Adipocyte (in vitro differentiated cells): ENCODE results near the gene IFI6.

Experiments used
- DNase-seq: peaks from one replicate; pipeline ENCODE4 v3.0.0-alpha.2; 2015; ENCODE audit warnings: low read depth
- H3K27me3 ChIP-seq: replicated peaks from 2 replicates; pipeline ENCODE4 v1.7.0; 2013; ENCODE audit warnings: mild to moderate bottlenecking, low read length, moderate library complexity; ENCODE audit not compliant: control insufficient read depth, insufficient read depth
- H3K36me3 ChIP-seq: 2 replicates; pipeline ENCODE4 v1.7.0; 2013; ENCODE audit warnings: low read length, mild to moderate bottlenecking, moderate library complexity; ENCODE audit not compliant: control insufficient read depth, insufficient read depth, severe bottlenecking
- H3K4me1 ChIP-seq: 2 replicates; pipeline ENCODE4 v1.7.0; 2013; ENCODE audit warnings: mild to moderate bottlenecking, low read length, moderate library complexity; ENCODE audit not compliant: control insufficient read depth, insufficient read depth
- H3K4me3 ChIP-seq: 2 replicates; pipeline ENCODE4 v1.7.0; 2013; ENCODE audit warnings: mild to moderate bottlenecking, low read length, moderate library complexity
- H3K9ac ChIP-seq: 2 replicates; pipeline ENCODE4 v1.7.0; 2013; ENCODE audit warnings: mild to moderate bottlenecking, low read length, moderate library complexity
- H3K9me3 ChIP-seq: 2 replicates; pipeline ENCODE4 v1.7.0; 2013; ENCODE audit warnings: mild to moderate bottlenecking, low read length, moderate library complexity; ENCODE audit not compliant: control insufficient read depth

The IFI6 gene

DNA sequence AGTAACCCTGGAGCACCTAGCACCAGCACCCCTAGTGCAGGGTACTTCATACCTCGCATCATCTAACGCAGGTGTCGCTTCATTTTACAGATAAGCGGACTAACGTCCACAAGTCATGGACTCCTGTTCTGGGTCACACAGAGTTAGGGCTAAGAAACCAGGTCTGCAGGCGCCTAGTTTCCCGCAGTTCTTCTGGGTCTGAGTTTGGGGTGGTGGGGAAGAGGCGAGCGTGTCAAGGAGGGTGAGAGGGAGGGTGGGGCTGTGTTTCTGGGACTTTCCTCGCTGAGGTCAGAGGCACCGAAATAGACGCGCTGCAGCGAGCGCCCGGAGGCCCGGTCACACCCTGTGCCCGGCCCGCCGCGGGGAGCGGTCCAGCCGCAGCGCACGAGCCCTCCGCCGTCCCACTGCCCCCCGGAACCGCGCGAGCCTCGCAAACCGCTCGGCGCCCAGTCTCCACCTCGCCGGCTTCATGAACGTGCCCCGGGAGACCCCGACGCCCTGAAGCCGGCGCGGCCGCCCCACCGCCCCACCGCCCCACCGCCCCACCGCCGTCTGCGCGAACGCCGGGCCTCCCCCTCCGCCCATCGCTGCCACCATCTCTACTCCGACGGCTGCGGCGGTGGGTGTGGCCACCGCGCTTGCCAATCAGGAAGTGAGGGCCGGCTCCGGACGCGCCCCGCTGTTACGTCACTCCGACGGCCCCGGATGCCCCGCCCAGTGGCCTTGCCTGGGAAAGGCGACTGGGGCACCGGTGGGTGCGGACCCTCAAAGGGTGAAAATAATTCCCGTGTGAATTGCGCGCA, 12.3 kb downstream of the IFI6 start:
- no peaks in the 10 kb centered on the region for H3K27me3 ChIP-seq
- H3K9ac ChIP-seq, result peak overlapping the region; percentile 84
- H3K4me3 ChIP-seq, result peak overlapping the region; percentile 71
- H3K9me3 ChIP-seq, result no peaks in the 10 kb centered on the region
- H3K4me1 ChIP-seq, result peaks cover 51% of the 10 kb centered on the region
- no peaks in the 10 kb centered on the region for H3K36me3 ChIP-seq
- DNase-seq, result peak; percentile 96

DNA sequence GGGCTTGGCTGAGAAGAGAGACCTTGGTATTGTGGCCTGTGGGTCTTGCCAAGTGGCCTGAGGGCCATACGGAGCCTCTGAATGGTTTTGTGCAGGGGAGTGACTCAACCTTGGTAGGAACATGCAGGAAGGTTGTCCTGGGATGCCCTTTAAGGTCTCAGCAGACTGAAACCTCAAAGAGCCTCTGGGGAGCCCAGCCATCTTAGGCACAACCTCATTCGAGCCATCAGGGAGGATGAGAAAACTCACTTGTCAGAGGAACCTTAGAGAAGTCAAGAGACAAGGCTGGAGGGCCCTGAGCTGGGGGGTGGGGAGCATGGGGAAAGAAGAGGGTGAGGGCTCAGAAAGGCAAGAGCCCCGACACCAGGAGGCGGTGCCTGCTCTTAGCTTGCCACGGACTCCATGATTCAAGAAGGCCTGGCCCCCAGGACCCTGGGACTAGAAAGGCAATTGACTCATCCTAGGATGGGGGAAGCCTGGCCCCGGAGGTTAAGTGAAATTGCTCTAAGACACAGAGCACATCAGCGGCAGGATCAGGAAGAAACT, 13.0 kb downstream of the IFI6 start:
- peak; percentile 66 for DNase-seq
- H3K4me3 ChIP-seq, result peak overlapping the region; percentile 71

DNA sequence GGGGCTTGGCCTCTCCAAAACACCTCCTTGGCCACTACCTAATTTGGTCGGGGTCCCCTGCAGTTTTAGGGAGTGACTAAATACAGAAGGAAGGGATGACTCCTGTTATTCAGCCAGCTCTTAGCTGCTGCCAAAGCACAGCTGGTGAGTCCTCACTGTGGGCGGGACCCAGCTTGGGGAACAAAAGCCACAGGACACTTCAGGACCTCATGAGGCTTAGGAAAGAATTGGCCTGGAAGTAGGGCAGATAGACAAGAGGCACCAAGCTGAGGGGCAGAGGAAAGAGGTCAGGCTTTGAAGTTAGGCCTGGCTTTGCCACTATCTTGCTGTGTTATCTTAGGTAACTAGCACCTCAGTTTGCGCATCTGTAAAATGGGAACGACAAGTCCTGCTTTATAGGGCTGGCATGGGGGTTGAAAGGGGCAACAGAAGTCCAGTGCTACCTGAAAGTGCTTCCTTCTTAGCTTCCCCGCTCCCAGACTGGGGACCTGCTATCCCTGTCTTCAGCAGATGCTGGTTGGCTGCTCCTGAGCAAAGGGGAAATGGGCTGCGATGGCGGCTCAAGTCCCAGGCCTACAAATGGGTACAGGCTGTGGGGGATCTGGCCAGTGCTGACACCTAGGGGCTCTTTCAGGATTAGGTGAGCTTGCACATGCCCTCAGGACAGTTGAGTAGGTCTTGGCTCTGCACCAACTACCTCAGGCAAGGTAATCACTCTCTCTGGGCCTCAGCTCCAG, 15.7 kb downstream of the IFI6 start:
- Histone ChIP-seq H3K9me3 (no peaks in the 10 kb centered on the region), H3K4me3 (peak overlapping the region; percentile 2), H3K4me1 (peaks cover 46% of the 10 kb centered on the region), H3K9ac (peak overlapping the region; percentile 52), H3K27me3 (no peaks in the 10 kb centered on the region), H3K36me3 (no peaks in the 10 kb centered on the region)
- DNase-seq, result peak; percentile 52

More for the DNA sequence above, 13.0 kb downstream of the IFI6 start:
- H3K27me3 ChIP-seq, result no peaks in the 10 kb centered on the region
- H3K9ac ChIP-seq, result peak overlapping the region; percentile 84
- H3K36me3 ChIP-seq, result no peaks in the 10 kb centered on the region
- no peaks in the 10 kb centered on the region for H3K9me3 ChIP-seq
- peaks cover 47% of the 10 kb centered on the region for H3K4me1 ChIP-seq

DNA sequence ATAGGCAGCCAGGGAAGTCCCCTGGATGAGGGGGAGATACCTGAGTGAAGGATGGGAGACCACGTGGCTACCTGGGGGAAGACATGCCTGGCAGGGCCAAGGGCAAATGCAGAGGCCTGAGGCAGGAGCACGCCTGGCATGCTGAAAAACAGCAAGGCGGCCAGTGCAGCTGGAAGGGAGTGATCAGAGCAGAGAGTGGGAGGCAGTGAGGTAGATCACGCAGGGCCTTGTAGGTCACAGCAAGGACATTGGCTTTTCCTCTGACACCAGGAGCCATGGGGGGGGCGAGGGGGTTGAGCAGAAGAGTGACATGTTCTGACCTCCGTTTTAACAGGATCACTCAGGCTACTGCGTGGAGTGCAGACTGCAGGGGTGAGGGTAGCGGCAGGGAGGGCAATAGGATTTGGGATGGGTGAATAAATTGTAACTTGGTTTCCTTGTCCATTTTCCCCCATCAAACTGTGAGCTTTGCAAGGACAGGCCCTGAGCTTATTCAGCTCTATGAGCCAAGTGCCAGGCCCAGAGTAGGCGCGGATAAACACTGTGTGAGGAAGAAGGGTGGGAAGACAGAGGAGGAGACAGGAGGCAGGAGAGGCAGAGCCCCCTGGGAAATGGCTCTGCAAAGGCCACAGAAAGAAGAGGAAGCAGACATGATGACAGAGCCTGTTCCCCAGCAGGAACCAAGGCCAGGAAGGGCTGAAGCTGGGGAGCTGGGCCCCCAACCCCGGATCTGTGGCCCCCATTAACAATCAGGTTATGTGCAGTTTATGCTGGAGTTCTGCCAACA, 16.6 kb downstream of the IFI6 start:
- H3K27me3 ChIP-seq, result no peaks in the 10 kb centered on the region
- H3K9ac ChIP-seq, result peak overlapping the region; percentile 52
- no peaks in the 10 kb centered on the region for H3K9me3 ChIP-seq
- no peak for DNase-seq
- H3K36me3 ChIP-seq, result no peaks in the 10 kb centered on the region
- H3K4me3 ChIP-seq, result no peak overlapping the region
- H3K4me1 ChIP-seq, result peaks cover 52% of the 10 kb centered on the region

- H3K9me3 ChIP-seq, result no peaks in the 10 kb centered on the region
- peaks cover 44% of the 10 kb centered on the region for H3K4me1 ChIP-seq
- no peaks in the 10 kb centered on the region for H3K36me3 ChIP-seq
- peak overlapping the region; percentile 4 for H3K9ac ChIP-seq
- no peak overlapping the region for H3K4me3 ChIP-seq
- H3K27me3 ChIP-seq, result no peaks in the 10 kb centered on the region
- DNase-seq, result no peak
Observed at GRCh38 chr1:27652111-27652864, 19.7 kb downstream of the IFI6 start.

DNA sequence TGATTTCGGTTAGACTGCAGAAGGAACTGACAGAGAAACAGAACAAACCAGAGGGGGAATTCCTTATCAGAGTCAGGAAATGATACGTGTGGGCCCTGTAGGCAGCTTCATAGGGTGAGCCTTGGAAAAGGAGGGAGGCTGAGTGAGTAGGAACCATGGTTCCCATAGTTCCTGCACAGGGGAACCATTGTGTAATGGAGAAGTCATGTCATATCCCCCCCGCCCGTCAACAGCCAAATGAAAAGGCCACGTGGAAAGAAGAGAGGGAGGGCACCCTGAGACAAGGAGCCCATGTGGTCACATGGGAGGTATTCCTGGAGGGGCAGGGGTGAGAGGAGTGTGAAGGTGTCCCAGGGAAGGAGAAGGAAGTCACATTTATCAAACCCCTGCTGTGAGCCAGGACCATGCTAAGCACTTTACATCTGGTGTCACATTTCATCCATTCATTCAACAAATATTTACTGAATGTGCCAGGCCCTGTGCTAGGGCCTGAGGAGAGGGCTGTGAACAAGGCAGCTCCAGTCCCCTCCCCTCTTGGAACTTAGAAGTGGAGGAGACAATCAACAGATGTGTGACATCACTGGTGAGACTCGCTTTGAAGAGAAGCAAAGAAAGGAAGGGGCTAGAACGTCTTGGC, 21.3 kb downstream of the IFI6 start:
- no peaks in the 10 kb centered on the region for H3K9me3 ChIP-seq
- no peaks in the 10 kb centered on the region for H3K36me3 ChIP-seq
- peaks cover 32% of the 10 kb centered on the region for H3K4me1 ChIP-seq
- peak overlapping the region; percentile 39 for H3K9ac ChIP-seq
- H3K4me3 ChIP-seq, result no peak overlapping the region
- DNase-seq, result peak; percentile 63
- H3K27me3 ChIP-seq, result no peaks in the 10 kb centered on the region

GRCh38 chr1:27650171-27650538, 21.8 kb downstream of the IFI6 start:
- DNase-seq, result no peak
- H3K9ac ChIP-seq, result peak overlapping the region; percentile 39
- H3K36me3 ChIP-seq, result no peaks in the 10 kb centered on the region
- no peak overlapping the region for H3K4me3 ChIP-seq
- H3K4me1 ChIP-seq, result peaks cover 27% of the 10 kb centered on the region
- H3K9me3 ChIP-seq, result no peaks in the 10 kb centered on the region
- H3K27me3 ChIP-seq, result no peaks in the 10 kb centered on the region

DNA sequence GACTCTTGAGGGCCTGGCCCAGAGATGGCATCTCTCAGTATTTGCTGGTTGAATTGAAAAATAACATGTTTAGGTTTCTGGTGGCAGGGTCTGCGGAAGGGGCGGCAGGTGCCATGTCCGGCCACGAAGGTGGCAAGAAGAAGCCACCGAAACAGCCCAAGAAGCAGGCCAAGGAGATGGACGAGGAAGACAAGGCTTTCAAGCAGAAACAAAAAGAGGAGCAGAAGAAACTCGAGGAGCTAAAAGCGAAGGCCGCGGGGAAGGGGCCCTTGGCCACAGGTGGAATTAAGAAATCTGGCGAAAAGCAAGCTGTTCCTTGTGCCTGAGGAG, 22.7 kb downstream of the IFI6 start:
- no peaks in the 10 kb centered on the region for H3K9me3 ChIP-seq
- H3K27me3 ChIP-seq, result no peaks in the 10 kb centered on the region
- H3K36me3 ChIP-seq, result no peaks in the 10 kb centered on the region
- DNase-seq, result no peak
- no peak overlapping the region for H3K4me3 ChIP-seq
- H3K4me1 ChIP-seq, result peaks cover 24% of the 10 kb centered on the region
- no peak overlapping the region for H3K9ac ChIP-seq

DNA sequence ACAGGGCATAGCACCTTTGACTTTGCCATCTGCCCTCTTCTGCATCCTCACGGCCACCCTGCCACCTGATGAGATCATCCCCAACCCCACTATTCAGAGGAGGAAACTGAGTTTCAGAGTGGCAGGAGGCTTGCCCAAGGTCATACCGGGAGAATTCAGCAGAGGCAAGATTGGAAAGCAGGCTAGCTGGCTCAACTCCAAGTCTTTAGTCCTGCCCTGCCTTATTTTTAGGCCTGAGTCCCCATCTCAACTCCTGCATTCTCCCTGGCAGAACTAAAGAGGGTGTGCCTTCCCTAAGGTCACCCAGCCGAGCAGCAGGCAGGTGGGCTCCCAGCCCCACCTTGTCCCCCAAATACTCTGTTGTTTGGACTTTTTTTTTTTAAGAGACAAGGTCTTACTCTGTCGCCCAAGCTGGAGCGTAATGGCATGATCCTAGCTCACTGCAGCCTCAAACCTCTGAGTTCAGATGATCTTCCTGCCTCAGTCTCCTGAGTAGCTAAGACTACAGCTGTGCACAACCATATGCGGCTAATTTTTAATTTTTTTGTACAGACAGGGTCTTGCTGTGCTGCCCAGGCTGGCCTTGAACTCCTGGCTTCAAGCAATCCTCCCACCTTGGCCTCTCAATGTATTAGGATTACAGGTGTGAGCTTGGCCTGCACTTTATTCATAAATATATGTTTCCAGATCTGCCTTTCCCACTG, 23.2 kb downstream of the IFI6 start:
- no peaks in the 10 kb centered on the region for H3K27me3 ChIP-seq
- no peaks in the 10 kb centered on the region for H3K36me3 ChIP-seq
- H3K9ac ChIP-seq, result no peak overlapping the region
- peak; percentile 34 for DNase-seq
- H3K4me1 ChIP-seq, result peaks cover 24% of the 10 kb centered on the region
- no peak overlapping the region for H3K4me3 ChIP-seq
- H3K9me3 ChIP-seq, result no peaks in the 10 kb centered on the region

DNA sequence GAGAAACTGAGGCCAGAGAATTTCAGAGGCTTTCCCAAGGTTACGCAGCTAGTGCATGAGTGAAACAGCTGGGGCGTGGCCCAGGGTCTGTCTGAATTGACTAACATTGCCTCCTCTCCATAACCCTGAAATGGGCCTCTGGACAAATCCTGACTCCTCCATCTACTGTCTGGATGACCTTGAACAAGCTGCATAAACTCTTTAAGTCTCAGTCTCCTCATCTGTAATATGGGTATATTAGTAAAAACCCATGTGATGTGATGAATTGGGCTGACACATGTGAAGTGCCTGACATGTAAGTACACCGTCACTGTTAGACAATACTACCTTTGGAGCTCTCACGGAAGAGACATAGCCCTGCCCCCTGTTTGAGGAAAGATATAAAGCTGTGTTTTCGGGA, 24.7 kb downstream of the IFI6 start:
- no peaks in the 10 kb centered on the region for H3K9me3 ChIP-seq
- no peaks in the 10 kb centered on the region for H3K36me3 ChIP-seq
- no peak for DNase-seq
- H3K27me3 ChIP-seq, result peaks cover 3% of the 10 kb centered on the region
- H3K9ac ChIP-seq, result no peak overlapping the region
- H3K4me3 ChIP-seq, result no peak overlapping the region
- H3K4me1 ChIP-seq, result peaks cover 18% of the 10 kb centered on the region
